Peyer's patch (tissue), 4 donors: ENCODE results near the gene GPR176.

ENCODE experiments used
- CTCF ChIP-seq, 6 experiments: fragments of 450-650 bp in 4 of 6; fragments of 200-600 bp in 2 of 6; sonication (generic) in 1 of 6; IDR thresholded peaks; one replicate each; pipeline ENCODE4 v1.5.1; 2017 to 2019; ENCODE audit warnings: antibody characterized with exemption in 6 of 6, mild to moderate bottlenecking in 3 of 6, moderate library complexity in 1 of 6
- POLR2A ChIP-seq, 2 donors: fragments of 450-650 bp; IDR thresholded peaks; one replicate each; pipeline ENCODE4 v1.5.1; 2017; ENCODE audit warnings: antibody characterized with exemption in 2 of 2, mild to moderate bottlenecking in 2 of 2, moderate library complexity in 2 of 2

DNA sequence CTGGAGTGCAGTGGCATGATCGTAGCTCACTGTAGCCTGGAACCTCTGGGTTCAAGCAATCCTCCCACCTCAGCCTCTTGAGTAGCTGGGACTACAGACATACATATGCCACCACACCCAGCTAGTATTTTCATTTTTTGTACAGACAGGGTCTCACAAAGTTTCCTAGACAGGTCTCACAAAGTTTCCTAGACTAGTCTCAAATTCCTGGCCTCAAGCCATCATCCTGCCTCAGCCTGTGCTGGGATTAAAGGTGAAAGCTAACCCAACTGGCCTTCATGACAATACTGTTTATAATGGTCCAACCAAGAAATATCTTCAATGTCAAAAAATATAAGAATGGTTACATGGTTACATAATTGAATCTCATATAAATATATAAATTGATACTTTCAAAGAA, 24.0 kb downstream of the GPR176 start:
- TF ChIP-seq CTCF (IDR thresholded peaks at IDR 0.05): no peak
- no peak for TF ChIP-seq POLR2A (IDR thresholded peaks at IDR 0.05)
